Measurements from ENCODE around the gene CAPN15.

DNA sequence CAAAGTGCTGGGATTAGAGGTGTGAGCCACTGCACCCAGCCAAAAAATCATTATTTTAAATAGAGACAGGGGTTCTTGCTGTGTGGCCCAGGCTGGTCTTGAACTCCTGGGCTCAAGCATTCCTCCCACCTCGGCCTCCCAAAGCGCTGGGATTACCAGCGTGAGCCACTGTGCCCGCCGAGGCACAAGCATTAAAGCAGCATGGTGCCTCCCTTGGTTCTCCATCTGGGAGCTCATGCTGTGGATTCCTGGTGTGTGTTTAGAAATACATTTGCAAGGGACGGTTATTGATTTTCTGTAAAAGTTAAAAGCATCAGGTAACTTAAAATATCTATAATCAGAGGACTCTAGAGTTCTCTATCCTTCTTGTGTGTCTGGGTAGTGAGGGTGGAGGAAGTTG lies 14.7 kb upstream of the CAPN15 start:
- TF ChIP-seq, protein P1, sequence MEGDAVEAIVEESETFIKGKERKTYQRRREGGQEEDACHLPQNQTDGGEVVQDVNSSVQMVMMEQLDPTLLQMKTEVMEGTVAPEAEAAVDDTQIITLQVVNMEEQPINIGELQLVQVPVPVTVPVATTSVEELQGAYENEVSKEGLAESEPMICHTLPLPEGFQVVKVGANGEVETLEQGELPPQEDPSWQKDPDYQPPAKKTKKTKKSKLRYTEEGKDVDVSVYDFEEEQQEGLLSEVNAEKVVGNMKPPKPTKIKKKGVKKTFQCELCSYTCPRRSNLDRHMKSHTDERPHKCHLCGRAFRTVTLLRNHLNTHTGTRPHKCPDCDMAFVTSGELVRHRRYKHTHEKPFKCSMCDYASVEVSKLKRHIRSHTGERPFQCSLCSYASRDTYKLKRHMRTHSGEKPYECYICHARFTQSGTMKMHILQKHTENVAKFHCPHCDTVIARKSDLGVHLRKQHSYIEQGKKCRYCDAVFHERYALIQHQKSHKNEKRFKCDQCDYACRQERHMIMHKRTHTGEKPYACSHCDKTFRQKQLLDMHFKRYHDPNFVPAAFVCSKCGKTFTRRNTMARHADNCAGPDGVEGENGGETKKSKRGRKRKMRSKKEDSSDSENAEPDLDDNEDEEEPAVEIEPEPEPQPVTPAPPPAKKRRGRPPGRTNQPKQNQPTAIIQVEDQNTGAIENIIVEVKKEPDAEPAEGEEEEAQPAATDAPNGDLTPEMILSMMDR (IDR thresholded peaks at IDR 0.05 in 2 of 3, conservative IDR thresholded peaks at IDR 0.05 in 1 of 3; ENCODE audit: insufficient read depth in 2 of 3, low read depth in 1 of 3, low read length in 3 of 3): no peak
- no peak for TF ChIP-seq RBBP5 (IDR thresholded peaks at IDR 0.05; ENCODE audit: borderline replicate concordance, insufficient read depth, low read length, poor library complexity, severe bottlenecking)
- TF ChIP-seq NFATC3 (IDR thresholded peaks at IDR 0.05): no peak

All from K562 (cell line).